ENCODE measurements around the gene USP50.
"Not testable (repeated sequence)": the region's sequence is repeated elsewhere in the genome, so short reads cannot be mapped to it uniquely, and the experiment has no call there.

USP50 gene

GRCh38 chr15:50546566-50546965 lies at the start of gene USP50:
USP50 (minus strand) TSS chr15:50546666; CDS start chr15:50546525, 141 bp downstream.
- DNase-seq (ENCODE audit: low spot score) = no peak

GRCh38 chr15:50594311-50594710 lies 47.8 kb upstream of the USP50 start:
- no peak for DNase-seq (ENCODE audit: low spot score)

- no peak for DNase-seq (ENCODE audit: low spot score)
Observed at GRCh38 chr15:50593761-50594160, 47.3 kb upstream of the USP50 start.

GRCh38 chr15:50590288-50590687 lies 43.8 kb upstream of the USP50 start:
- DNase-seq (ENCODE audit: low spot score) = no peak

- no peak for DNase-seq (ENCODE audit: low spot score)
Observed at GRCh38 chr15:50577492-50577891, 31.0 kb upstream of the USP50 start.

GRCh38 chr15:50576166-50576565 lies 29.7 kb upstream of the USP50 start:
- DNase-seq (ENCODE audit: low spot score) = no peak

GRCh38 chr15:50573842-50574241 lies 27.4 kb upstream of the USP50 start:
- DNase-seq (ENCODE audit: low spot score) = not testable (repeated sequence)

GRCh38 chr15:50563756-50564155 lies 17.3 kb upstream of the USP50 start:
- no peak for DNase-seq (ENCODE audit: low spot score)

GRCh38 chr15:50562735-50563640 lies 16.5 kb upstream of the USP50 start:
- no peak for DNase-seq (ENCODE audit: low spot score)

GRCh38 chr15:50558012-50558411 lies 11.5 kb upstream of the USP50 start:
- DNase-seq (ENCODE audit: low spot score) = no peak

GRCh38 chr15:50556642-50557371 lies 10.3 kb upstream of the USP50 start:
- no peak for DNase-seq (ENCODE audit: low spot score)

- DNase-seq (ENCODE audit: low spot score) = no peak
Observed at GRCh38 chr15:50552238-50552637, 5.8 kb upstream of the USP50 start.

GRCh38 chr15:50549326-50549725 lies 2.9 kb upstream of the USP50 start:
- no peak for DNase-seq (ENCODE audit: low spot score)

GRCh38 chr15:50544368-50544767 lies 2.1 kb downstream of the USP50 start:
- no peak for DNase-seq (ENCODE audit: low spot score)

GRCh38 chr15:50543556-50543955 lies 2.9 kb downstream of the USP50 start:
- DNase-seq (ENCODE audit: low spot score) = no peak

- DNase-seq (ENCODE audit: low spot score) = no peak
Observed at GRCh38 chr15:50542887-50543210, 3.6 kb downstream of the USP50 start.

- no peak for DNase-seq (ENCODE audit: low spot score)
Observed at GRCh38 chr15:50531766-50532165, 14.7 kb downstream of the USP50 start.

- no peak for DNase-seq (ENCODE audit: low spot score)
Observed at GRCh38 chr15:50531163-50531562, 15.3 kb downstream of the USP50 start.

- no peak for DNase-seq (ENCODE audit: low spot score)
Observed at GRCh38 chr15:50523851-50524251, 22.6 kb downstream of the USP50 start.

GRCh38 chr15:50519740-50520425 lies 26.6 kb downstream of the USP50 start:
- DNase-seq (ENCODE audit: low spot score) = no peak

GRCh38 chr15:50513001-50513400 lies 33.5 kb downstream of the USP50 start:
- no peak for DNase-seq (ENCODE audit: low spot score)

GRCh38 chr15:50506121-50506520 lies 40.3 kb downstream of the USP50 start:
- no peak for DNase-seq (ENCODE audit: low spot score)

GRCh38 chr15:50505656-50506055 lies 40.8 kb downstream of the USP50 start:
- not testable (repeated sequence) for DNase-seq (ENCODE audit: low spot score)
